Loucy (cell line): ENCODE results near the gene GUCY1A2.

Experiments used
- EZH2phosphoT487 ChIP-seq: fragments of 200-600 bp; IDR thresholded peaks from 2 replicates; pipeline ENCODE4 v1.6.1; 2018; ENCODE audit warnings: antibody characterized with exemption, mild to moderate bottlenecking, moderate library complexity, borderline replicate concordance
- TF ChIP-seq, protein P1 (sequence below): fragments of 200-600 bp; sonication (generic); conservative IDR thresholded peaks from 2 replicates; pipeline ENCODE4 v1.5.1; 2014; ENCODE audit warnings: mild to moderate bottlenecking, antibody characterized with exemption, low read length

DNA sequence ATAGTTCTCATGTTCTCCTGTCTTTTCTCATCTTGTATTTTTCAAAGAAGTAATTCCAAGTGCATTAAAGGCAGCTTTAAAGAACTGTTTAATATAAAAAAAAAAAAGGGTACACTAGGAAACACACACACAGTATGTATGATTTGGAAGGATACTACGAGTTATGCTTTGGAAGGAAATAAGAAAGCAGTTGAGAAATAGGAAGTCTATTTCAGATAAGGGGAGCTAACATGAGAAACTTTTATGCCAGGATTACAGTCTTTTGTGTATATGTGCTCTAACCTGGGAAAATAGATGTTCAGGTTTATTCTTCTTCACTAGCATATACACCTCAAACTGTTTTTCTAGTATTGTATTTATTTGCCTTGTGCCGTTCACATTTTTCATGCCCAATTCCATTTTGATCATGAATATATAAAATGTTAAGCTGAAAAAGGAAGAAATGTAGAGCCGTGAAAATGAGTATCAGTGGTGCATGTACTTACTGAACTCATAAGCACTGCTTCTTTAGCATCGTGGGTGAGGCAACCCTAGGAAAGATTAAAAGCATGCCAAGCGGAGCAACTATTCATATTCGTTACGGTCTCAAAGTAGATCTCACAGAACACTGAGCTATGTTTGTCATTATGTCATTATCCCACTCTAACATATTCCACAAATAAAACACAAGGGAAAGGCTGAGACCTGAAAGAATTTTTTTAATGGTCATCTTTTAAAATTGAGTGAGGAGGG is 59.6 kb downstream of the GUCY1A2 start:
- TF ChIP-seq, protein P1, sequence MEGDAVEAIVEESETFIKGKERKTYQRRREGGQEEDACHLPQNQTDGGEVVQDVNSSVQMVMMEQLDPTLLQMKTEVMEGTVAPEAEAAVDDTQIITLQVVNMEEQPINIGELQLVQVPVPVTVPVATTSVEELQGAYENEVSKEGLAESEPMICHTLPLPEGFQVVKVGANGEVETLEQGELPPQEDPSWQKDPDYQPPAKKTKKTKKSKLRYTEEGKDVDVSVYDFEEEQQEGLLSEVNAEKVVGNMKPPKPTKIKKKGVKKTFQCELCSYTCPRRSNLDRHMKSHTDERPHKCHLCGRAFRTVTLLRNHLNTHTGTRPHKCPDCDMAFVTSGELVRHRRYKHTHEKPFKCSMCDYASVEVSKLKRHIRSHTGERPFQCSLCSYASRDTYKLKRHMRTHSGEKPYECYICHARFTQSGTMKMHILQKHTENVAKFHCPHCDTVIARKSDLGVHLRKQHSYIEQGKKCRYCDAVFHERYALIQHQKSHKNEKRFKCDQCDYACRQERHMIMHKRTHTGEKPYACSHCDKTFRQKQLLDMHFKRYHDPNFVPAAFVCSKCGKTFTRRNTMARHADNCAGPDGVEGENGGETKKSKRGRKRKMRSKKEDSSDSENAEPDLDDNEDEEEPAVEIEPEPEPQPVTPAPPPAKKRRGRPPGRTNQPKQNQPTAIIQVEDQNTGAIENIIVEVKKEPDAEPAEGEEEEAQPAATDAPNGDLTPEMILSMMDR: no peak
- TF ChIP-seq EZH2phosphoT487: no peak
